OCI-LY3 (cell line): ENCODE measurements around the gene PHAF1.

Experiments used
- CTCF ChIP-seq: fragments of 200-600, 300-600 bp; sonication (generic); IDR thresholded peaks from 2 replicates; pipeline ENCODE4 v1.5.1; 2014; ENCODE audit warnings: antibody characterized with exemption, low read length, low read depth
- EZH2phosphoT487 ChIP-seq: fragments of 200-600 bp; shearing (Covaris generic); IDR thresholded peaks from 2 replicates; pipeline ENCODE4 v1.6.1; 2018; ENCODE audit warnings: antibody characterized with exemption, mixed run types, low read depth

GRCh38 chr16:67151431-67152097 is 41.8 kb downstream of the PHAF1 start:
- TF ChIP-seq CTCF, result no peak
- TF ChIP-seq EZH2phosphoT487, result no peak
